ENCODE results near the gene BCAS1. TPM values are rescaled to one million over a fixed set of nuclear protein-coding genes. Genes with fewer than 3 reads are reported as not detected.

BCAS1 gene
- 0.12 TPM in 1 of 2 replicates, not detected in the other for total RNA-seq (2014; rRNA removed; shearing (Covaris generic))

- DNase-seq (ENCODE audit: low spot score) = no peak
Measured at GRCh38 chr20:54070187-54070987, at the start of gene BCAS1. TSS of gene BCAS1 (minus strand) at chr20:54070594. CDS start at chr20:54058718, 11,876 bp downstream.

GRCh38 chr20:54119744-54120143, 49.4 kb upstream of the BCAS1 start:
- DNase-seq (ENCODE audit: low spot score) = no peak

- no peak for DNase-seq (ENCODE audit: low spot score)
Measured at GRCh38 chr20:54118220-54119001, 48.0 kb upstream of the BCAS1 start.

- DNase-seq (ENCODE audit: low spot score) = no peak
Measured at GRCh38 chr20:54116550-54117235, 46.3 kb upstream of the BCAS1 start.

GRCh38 chr20:54115172-54115854, 44.9 kb upstream of the BCAS1 start:
- DNase-seq (ENCODE audit: low spot score) = no peak

GRCh38 chr20:54114109-54114508, 43.7 kb upstream of the BCAS1 start:
- DNase-seq (ENCODE audit: low spot score) = no peak

- no peak for DNase-seq (ENCODE audit: low spot score)
Measured at GRCh38 chr20:54113566-54113965, 43.2 kb upstream of the BCAS1 start.

- DNase-seq (ENCODE audit: low spot score) = no peak
Measured at GRCh38 chr20:54112221-54112884, 42.0 kb upstream of the BCAS1 start.

- DNase-seq (ENCODE audit: low spot score) = no peak
Measured at GRCh38 chr20:54111460-54111859, 41.1 kb upstream of the BCAS1 start.

GRCh38 chr20:54110457-54110856, 40.1 kb upstream of the BCAS1 start:
- DNase-seq (ENCODE audit: low spot score) = no peak

- no peak for DNase-seq (ENCODE audit: low spot score)
Measured at GRCh38 chr20:54110041-54110440, 39.6 kb upstream of the BCAS1 start.

GRCh38 chr20:54108817-54109216, 38.4 kb upstream of the BCAS1 start:
- DNase-seq (ENCODE audit: low spot score) = no peak

GRCh38 chr20:54108326-54108642, 37.9 kb upstream of the BCAS1 start:
- DNase-seq (ENCODE audit: low spot score) = no peak

- no peak for DNase-seq (ENCODE audit: low spot score)
Measured at GRCh38 chr20:54107600-54108325, 37.4 kb upstream of the BCAS1 start.

GRCh38 chr20:54107181-54107580, 36.8 kb upstream of the BCAS1 start:
- DNase-seq (ENCODE audit: low spot score) = no peak

- DNase-seq (ENCODE audit: low spot score) = no peak
Measured at GRCh38 chr20:54106162-54106561, 35.8 kb upstream of the BCAS1 start.

- no peak for DNase-seq (ENCODE audit: low spot score)
Measured at GRCh38 chr20:54105653-54106052, 35.3 kb upstream of the BCAS1 start.

GRCh38 chr20:54104781-54105180, 34.4 kb upstream of the BCAS1 start:
- DNase-seq (ENCODE audit: low spot score) = no peak

GRCh38 chr20:54103762-54104600, 33.6 kb upstream of the BCAS1 start:
- DNase-seq (ENCODE audit: low spot score) = no peak

All from H4 (cell line).